CD1c-positive myeloid dendritic cell (primary cell): Measurements from ENCODE around the gene GOLGA3.
A peak's percentile ranks its signal among the peaks of the same experiment; 100 is the strongest.

Experiments used
- DNase-seq: peaks from one replicate; pipeline ENCODE4 v3.0.0-alpha.2; 2016; ENCODE audit errors: extremely low spot score

The GOLGA3 gene

GRCh38 chr12:132724506-132725241 is 104.0 kb downstream of the GOLGA3 start:
- no peak for DNase-seq

DNA sequence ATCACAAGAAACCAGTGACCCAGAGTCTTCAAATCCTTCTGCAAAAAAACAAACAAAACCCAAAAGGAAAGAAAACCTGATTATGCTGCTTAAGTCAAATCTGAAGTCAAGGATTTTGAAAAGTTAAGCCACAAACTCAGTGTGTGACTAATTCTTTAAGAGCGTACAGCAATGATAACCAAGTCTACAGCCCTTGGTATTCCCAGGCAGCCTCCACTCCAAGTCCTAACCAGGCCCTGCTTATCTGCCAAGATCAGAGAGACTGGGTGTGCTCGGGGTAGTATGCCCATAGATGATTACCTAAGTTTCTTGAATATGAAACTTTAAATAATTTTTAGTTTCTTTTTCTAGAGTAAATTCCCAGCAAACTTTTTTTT is 104.9 kb downstream of the GOLGA3 start:
- DNase-seq: no peak

- DNase-seq: peak; percentile 14
Measured at GRCh38 chr12:132723015-132723763, 105.5 kb downstream of the GOLGA3 start.

- DNase-seq: no peak
Measured at GRCh38 chr12:132720606-132721345, 107.9 kb downstream of the GOLGA3 start.

DNA sequence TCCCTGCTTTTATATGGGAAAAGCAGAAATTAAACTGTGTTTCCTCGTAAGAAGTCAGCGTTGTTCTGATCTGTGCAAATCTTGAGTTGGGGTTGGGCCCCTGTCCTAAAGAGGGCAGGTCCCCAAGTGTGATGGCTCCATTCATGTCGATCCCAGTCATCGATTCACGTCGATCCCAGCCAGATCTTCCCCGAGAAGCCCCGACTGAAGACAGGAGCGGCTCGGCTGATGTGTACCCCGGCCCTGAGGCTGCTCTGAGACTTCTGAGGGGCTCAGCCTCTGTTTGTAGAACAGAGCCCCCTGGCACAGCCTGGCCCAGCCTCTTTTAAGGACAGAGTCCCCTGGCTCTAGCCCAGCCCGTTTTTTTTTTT is 108.7 kb downstream of the GOLGA3 start:
- DNase-seq: no peak

- DNase-seq: no peak
Measured at GRCh38 chr12:132719141-132719953, 109.3 kb downstream of the GOLGA3 start.
